HG03342 (cell line): ENCODE results near the gene SEC22A.
"Not testable (repeated sequence)": the region's sequence is repeated elsewhere in the genome, so short reads cannot be mapped to it uniquely, and the experiment has no call there.

Experiments
- ATAC-seq: cut with Tn5 transposase; IDR thresholded peaks from one replicate; pipeline ENCODE4 v1.9.1; 2021; ENCODE audit warnings: mild to moderate bottlenecking, moderate library complexity; ENCODE audit not compliant: unreplicated experiment

SEC22A gene

DNA sequence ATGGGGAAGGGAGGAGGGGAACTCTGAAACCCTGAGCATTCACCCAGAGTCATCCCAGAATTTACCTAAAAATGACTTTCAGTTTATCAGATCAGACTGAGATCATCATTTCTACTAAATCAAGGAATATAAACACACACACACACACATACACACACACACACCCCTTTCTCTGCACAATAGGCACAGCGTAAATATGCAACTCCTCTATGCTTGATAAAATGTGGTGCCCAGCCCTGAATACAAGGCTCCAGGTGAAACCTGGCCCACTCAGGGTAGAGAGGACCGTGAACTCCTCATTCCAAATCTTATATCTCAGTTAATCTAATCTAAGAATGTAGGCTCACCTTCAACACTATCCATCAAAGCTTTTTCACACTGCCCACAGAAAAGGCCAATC lies 31.8 kb upstream of the SEC22A start:
- ATAC-seq = no peak

DNA sequence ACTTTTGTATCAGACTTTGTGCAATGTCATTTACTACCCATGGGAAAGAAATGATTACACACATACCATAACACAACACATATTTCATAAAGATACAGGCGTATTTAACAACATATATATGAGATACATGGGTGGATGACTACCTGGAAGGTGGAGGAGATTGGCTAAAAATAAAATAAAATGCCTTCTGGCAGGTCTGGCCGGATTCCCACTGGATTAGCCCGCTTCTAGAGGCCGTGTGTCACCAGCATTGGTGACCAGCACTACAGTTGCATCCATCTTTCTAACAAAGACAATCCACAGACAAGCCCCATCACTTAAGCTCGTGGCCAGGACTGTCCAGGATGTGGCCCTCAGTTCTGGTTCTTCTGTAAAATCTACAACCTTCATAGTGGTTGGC lies 21.0 kb upstream of the SEC22A start:
- no peak for ATAC-seq

DNA sequence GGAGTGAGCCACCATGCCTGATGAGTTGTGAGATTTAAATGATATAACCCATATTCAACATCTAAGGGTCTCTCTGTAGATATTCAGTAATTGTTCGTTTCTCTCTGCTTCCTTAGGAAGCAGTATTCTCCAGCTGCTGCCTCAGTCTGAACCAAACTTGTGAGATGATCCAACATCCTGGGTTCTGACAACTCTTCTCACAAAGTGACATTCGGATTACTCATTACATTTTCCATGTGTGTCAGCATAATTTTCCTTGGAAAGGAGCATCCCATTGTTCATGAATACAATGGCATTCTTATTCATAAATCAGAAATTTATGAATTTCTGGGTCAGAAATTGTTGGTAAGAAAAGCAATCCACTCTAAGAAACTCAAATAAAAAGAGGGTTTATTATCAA lies 15.0 kb upstream of the SEC22A start:
- no peak for ATAC-seq

DNA sequence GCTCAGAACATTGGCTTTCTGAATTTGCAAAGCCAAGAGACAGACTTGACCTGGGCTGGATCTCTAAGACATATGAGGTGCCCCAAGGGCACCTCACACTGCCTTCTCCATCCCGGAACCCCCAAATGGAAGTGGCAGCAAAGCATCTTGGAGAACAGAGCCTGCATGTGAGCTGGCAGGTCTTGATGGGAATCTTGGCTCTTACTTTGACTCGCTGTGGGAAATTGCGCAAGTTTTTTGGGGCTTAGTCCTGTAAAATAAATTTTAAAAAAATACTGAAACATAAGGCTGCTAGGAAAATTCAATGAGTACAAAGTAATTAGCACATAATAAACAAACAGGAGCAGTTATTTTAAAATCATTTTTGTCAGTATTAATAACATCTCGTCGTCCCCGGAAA lies 13.7 kb upstream of the SEC22A start:
- ATAC-seq = no peak

DNA sequence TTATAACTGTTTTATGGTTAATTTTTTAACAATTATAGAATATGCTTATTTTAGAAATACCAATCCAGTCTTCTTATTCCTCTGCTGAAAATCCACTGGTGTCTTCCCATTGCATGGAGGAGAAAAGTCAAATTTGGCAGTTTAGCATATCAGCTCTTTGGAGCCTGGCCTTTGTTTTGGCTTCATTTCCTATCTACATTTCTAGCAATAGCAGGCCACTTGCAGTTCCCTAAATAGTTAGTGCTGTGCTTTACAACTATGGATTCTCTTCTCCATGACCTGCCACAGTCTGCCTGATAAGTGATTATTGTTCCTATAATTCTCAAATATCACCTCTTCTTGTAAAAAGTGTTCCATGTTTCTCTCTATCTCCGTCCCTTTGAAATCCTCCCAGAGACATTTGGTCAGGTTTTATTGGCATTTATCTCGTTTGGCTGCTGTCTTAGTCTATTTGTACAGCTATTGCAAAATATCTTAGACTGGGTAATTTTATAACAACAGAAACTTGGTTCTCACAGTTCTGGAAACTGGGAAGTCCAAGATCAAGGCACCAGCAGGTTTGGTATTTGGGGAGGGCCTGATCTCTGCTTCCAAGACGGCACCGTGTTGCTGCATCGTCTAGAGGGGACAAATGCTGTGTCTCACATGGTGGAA lies 8.2 kb upstream of the SEC22A start:
- ATAC-seq = no peak

DNA sequence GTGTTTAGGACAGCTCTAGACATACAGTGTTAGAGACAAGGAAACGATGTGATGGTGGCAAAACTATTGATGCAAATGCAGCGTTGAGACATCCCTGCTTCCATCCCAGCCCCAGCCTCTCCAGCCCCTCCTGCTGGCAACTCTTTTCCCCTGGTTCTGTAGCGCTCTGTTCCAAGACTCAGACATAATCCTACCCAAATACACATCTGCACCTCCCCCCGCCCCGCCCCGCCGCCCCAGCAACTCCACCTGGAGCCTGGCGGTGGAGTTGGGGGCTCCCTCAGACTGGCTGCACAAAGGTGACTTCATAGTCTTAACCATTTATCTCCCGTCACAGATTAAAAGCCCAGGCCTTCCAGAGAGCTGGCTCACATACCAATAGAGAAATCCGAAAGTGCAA lies 7.2 kb upstream of the SEC22A start:
- no peak for ATAC-seq

DNA sequence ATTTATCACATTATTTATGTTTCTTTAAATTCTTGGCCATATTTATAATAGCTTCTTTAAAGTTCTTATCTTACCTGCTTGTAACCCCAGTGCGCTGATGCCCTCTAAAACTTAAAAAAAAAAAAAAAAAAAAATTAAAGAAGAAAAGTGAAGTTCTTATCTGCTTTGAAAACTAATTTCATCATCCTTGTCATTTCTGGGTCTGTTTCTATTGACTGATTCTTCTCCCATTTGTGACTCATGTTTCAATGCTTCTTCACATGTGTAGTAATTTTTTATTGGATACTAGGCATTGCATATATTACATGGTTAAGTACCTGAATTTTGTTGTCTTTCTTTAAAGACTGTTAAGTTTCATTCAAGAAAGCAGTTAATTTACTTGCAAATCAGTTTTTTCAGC lies 3.4 kb upstream of the SEC22A start:
- no peak for ATAC-seq

DNA sequence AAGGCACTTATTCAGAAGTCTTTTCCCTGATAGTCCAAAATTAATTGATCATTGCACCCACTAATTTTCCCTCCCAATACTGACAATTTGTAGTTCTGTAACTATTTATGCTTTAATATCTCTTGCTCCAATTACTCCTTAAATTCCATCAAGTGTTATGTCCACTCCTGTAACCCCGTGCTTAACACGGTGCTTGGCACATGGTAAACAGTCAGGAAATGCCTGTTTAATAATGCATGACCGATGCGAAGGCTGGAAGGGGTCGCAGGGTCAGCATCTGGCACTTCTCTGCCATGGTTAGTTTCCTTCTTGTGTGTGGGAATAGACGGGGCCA lies 553 bp upstream of the SEC22A start:
- ATAC-seq = no peak

DNA sequence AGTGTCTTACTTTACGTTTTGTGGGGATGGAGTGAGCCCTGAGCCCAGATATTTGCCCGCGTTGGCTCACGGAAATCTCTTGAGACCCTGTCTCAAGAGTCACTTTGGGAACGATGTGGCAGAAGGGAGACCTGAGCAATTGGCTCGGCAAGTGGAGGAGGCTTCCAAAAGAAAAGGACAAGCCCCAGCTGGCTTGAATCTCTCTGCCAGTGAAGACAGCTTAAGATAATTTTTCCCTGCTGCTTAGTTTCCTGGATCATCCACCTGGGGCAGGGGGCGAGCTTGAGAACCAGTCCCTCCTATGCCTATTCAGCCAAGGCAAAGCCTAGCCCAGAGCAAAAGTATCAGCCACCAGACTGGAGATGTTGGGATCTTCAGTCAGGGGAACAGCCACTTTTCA lies 708 bp downstream of the SEC22A start:
- ATAC-seq = no peak

DNA sequence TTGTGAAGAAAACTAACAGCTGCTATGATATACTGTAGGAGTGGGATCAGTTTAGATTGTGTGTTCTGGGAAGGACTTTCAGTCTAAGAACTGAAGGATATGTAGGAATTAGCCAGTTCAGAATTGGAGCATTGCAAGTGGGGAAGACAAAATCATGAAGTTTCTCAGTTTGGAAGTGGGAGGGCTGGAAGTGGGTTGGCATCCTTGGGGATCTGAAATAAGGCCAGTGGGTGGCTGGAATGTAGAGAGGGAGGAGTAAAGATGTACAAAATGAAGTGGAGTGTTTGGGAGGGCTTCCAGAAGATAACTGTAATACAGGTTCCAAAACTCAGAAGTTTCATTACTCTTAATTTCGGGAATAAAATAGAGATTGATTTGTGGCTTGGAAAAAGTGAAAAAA lies 17.2 kb downstream of the SEC22A start:
- no peak for ATAC-seq

DNA sequence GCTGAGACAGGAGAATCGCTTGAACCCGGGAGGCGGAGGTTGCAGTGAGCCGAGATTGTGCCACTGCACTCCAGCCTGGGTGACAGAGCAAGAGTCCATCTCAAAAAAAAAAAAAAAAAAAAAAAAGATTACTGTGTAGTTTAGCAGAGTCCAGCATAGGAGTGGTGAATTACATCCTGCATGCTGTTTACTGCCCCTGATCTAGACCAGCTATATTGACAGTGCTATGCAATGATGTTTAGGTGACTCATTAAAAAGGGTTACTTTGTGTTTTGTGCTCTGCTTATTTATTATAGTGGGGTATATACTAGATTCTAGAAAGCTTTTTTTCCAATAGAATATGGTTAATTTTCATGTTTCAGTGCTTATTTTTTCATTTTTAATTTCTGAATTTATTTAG lies 19.6 kb downstream of the SEC22A start:
- not testable (repeated sequence) for ATAC-seq

DNA sequence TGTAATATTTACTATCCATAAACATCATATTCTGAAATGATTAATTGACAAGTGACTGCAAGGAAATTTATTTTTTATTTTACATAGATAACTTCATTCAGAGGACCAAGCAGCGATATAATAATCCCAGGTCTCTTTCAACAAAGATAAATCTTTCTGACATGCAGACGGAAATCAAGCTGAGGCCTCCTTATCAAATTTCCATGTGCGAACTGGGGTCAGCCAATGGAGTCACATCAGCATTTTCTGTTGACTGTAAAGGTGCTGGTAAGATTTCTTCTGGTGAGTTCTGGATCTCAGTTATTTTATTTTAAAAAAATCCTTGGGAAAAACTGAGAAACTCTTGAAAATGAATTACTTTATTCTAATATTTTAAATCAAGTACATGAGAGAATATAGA lies 23.3 kb downstream of the SEC22A start:
- ATAC-seq = no peak

DNA sequence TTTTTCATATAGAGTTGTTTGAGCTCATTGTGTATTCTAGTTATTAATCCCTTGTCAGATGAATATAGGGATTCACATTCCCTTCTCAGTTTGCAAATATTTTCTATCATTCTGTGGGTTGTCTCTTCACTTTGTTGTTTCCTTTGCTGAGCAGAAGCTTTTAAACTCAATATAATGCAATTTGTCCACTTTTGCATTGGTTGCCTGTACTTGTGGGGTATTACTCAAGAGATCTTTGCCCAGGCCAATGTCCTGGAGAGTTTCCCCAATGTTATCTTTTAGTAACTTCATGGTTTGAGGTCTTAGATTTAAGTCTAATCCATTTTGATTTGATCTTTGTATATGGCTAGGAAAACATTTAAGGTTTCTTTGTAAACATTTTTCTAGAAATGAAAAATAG lies 24.8 kb downstream of the SEC22A start:
- no peak for ATAC-seq

DNA sequence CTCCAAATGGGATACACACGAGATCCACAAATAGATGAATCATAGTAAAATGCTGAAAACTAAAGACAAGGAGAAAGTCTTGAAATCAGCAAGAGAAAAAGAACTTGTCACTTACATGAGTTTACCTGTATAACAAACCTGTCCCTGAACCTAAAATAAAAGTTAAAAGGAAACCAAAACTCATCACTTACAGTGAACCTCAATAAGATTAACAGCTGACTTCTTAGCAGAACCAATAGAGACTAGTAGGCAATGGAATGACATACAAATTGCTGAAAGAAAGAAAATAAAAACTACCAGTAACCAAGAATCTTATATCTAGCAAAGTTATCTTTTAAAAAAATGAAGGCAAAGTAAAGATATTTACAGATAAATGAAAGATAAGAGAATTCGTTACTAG lies 27.4 kb downstream of the SEC22A start:
- no peak for ATAC-seq

DNA sequence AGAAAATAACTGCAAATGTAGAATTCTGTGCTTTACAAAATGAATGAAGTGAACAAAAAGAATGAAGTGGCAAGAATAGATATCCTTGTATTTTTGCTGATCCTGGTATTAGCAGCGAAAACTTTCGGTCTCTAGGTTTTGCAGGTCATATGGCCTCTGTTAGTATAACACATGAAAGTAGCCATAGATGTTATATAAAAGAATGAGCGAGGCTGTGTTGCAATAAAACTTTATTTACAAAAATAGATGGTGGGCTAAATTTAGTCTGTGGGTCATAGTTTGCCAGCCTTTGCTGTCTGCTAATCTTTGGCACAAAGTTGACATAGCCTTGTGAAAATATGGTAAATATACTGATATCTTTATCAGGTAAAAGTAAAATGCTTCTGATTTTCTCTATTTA lies 35.2 kb downstream of the SEC22A start:
- no peak for ATAC-seq

DNA sequence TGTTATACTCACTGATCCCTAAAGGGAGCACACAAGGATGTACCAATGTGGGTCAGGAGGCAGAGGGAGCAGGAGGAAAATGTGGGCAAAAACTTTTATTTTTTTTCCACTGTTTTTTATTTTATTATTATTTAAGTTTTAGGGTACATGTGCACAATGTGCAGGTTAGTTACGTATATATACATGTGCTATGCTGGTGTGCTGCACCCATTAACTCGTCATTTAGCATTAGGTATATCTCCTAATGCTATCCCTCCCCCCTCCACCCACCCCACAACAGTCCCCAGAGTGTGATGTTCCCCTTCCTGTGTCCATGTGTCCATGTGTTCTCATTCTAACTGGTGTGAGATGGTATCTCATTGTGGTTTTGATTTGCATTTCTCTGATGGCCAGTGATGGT lies 37.4 kb downstream of the SEC22A start:
- ATAC-seq = not testable (repeated sequence)

DNA sequence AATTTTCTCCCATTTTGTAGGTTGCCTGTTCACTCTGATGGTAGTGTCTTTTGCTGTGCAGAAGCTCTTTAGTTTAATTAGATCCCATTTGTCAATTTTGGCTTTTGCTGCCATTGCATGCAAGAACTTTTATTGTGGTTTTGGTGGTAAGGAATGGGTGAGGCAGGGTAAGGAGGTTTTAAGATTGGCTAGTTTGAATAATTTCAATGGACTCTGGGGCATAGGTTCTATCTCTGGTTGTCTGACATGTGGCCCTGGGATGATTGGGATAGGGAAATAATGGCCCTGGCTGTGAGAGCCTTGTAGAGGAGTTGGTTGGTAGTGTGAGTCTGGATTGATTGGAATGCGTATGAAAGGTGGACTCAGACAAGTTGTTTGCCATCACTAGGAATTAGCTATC lies 38.0 kb downstream of the SEC22A start:
- no peak for ATAC-seq

DNA sequence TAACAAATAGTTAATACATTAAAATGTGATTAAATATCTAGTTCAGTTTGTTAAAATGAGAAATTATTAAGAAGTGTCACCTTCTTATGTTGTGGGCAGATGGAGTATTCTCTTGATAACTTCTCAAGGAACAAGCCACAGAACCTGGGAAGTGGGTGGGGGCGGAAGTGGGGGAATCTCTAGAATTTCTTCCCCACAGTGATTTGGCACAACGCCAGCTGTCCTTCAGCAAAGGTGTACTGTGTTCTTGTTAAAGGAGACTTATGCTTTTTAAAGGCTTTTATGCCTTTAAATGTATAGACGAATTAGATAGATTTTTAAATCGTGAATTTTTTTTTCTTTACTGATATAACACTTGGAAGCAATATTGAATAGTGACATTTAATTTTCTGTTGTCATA lies 42.4 kb downstream of the SEC22A start:
- no peak for ATAC-seq

DNA sequence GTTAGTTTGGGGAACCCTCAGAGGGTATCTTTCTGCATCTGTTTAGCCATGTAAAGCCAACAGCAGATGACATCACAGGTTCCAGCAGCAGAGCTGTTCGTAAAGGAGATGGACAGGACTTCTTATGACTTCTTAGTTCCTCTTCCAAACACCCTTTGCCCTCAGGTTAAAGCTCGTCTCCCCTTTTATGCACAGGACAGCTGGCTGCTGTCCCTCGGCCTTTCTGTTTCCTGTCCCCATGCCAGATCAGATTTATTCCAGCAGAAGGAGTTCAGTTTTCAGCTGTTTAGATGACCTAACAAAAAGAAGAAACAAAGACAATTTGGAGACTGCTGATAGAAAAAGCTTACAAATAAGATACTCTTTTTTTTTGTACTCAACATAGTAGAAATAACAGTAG lies 45.1 kb downstream of the SEC22A start:
- no peak for ATAC-seq

DNA sequence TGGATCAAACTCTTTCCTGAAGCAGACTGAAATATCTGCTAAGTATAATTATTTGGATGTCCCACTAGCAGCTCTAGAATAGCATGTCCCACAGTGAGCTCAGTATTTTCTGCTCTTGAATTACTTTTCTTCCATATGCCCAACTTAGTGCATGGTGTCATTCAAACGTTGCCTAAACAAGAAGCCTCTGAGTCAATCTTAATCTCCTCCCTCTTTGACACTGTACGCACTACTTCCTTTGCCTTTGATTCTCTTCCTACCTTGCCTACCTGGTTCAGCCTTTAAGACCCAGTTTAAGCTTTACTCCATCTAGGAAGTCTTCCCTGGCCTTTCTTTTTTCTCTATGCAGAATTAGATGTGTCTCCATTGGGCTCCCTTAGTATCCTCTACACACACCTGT lies 54.5 kb downstream of the SEC22A start:
- no peak for ATAC-seq

DNA sequence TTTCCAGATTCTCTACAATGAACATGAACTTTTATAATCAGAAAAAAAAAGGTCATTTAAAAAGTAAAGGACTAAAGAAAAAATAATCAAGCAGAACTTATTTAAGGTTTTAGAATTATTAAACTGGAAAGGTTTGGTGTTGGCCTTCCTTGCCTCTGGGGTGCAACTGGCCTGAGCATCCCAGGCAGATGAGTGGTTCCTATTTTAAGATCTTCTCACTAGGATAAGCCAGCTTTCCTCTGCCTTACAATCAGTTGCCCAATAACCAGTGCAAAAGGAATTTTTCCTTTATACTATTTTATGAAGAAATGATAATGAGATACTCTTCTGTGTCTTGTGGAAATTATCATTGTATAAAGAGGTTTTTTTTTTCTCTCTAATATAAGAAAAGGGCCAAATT lies 56.6 kb downstream of the SEC22A start:
- no peak for ATAC-seq

DNA sequence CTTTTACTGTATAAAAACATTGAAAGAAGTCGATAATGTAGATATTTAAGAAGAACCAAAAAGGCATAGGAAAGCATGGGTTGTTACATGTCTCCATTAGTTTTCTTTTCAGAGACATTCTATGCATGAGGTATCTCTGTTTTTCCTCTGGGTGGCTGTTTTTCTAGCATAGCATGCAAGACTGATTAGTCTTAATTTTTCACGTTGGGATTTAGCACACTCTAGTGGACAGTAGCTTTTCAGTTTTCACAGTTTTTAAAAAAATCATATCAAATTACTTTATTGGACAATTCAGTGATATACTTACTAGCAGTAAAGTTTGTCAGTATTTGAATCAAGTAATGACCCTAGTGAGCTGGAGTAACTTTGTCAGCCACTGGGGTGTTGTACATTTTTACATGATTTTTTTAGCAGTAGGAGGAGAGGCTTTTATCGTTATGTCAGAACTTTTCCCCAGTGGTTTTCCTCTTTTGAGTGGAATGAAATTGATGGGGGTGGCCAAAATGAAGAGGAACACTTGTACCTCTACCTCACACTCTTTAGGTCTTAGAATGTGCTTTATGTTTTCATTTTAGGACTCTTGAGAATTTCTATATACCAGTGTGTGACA lies 57.2 kb downstream of the SEC22A start:
- no peak for ATAC-seq

DNA sequence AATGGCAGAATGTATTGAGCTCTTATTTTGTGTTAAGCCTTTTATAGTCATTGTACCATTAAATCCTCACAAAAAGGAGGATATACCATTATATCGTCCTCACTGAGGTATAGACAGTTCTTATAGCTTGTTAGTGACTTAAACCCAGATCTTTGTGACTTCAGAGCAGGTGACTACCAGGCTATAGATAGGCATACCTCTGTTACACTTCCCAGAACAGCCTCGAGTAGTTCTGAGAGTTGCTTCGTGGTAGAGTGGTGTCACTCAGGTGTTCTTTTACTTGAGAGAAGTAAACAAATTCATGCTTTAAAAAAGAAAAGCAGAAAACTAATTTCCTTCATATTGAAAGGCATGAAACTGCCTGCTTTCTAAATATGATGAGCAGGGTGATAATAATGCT lies 59.9 kb downstream of the SEC22A start:
- no peak for ATAC-seq
